ENCODE results near the gene FAM3D. TPM values are rescaled to one million over a fixed set of nuclear protein-coding genes. Genes with fewer than 3 reads are reported as not detected.

FAM3D gene
- polyA plus RNA-seq, 4 donors: 0.40 to 2.5 (median 1.2) TPM

GRCh38 chr3:58657571-58658141, 8.9 kb downstream of the FAM3D start:
- DNase-seq (ENCODE audit: low read depth in 4 of 4, low spot score in 3 of 4): no peak

GRCh38 chr3:58657036-58657520, 9.5 kb downstream of the FAM3D start:
- no peak for DNase-seq (ENCODE audit: low read depth in 4 of 4, low spot score in 3 of 4)

- no peak for DNase-seq (ENCODE audit: low read depth in 4 of 4, low spot score in 3 of 4)
Observed at GRCh38 chr3:58656631-58657030, 9.9 kb downstream of the FAM3D start.

- no peak for DNase-seq (ENCODE audit: low read depth in 4 of 4, low spot score in 3 of 4)
Observed at GRCh38 chr3:58654466-58654865, 12.1 kb downstream of the FAM3D start.

GRCh38 chr3:58652624-58653023, 13.9 kb downstream of the FAM3D start:
- DNase-seq (ENCODE audit: low read depth in 4 of 4, low spot score in 3 of 4): no peak

- DNase-seq (ENCODE audit: low read depth in 4 of 4, low spot score in 3 of 4): no peak
Observed at GRCh38 chr3:58651276-58651675, 15.3 kb downstream of the FAM3D start.

GRCh38 chr3:58647381-58648141, 19.0 kb downstream of the FAM3D start:
- DNase-seq (ENCODE audit: low read depth in 4 of 4, low spot score in 3 of 4): no peak

GRCh38 chr3:58646503-58646902, 20.1 kb downstream of the FAM3D start:
- DNase-seq (ENCODE audit: low read depth in 4 of 4, low spot score in 3 of 4): no peak

GRCh38 chr3:58645726-58646125, 20.8 kb downstream of the FAM3D start:
- DNase-seq (ENCODE audit: low read depth in 4 of 4, low spot score in 3 of 4): no peak

- no peak for DNase-seq (ENCODE audit: low read depth in 4 of 4, low spot score in 3 of 4)
Observed at GRCh38 chr3:58642846-58643245, 23.7 kb downstream of the FAM3D start.

- DNase-seq (ENCODE audit: low read depth in 4 of 4, low spot score in 3 of 4): peak in 3 of 4 donors; percentile 47 to 54 (median 52)
Observed at GRCh38 chr3:58640700-58641372, 25.7 kb downstream of the FAM3D start.

GRCh38 chr3:58639842-58640241, 26.7 kb downstream of the FAM3D start:
- no peak for DNase-seq (ENCODE audit: low read depth in 4 of 4, low spot score in 3 of 4)

GRCh38 chr3:58639001-58639400, 27.6 kb downstream of the FAM3D start:
- DNase-seq (ENCODE audit: low read depth in 4 of 4, low spot score in 3 of 4): no peak

GRCh38 chr3:58638591-58638990, 28.0 kb downstream of the FAM3D start:
- no peak for DNase-seq (ENCODE audit: low read depth in 4 of 4, low spot score in 3 of 4)

GRCh38 chr3:58637509-58637908, 29.1 kb downstream of the FAM3D start:
- DNase-seq (ENCODE audit: low read depth in 4 of 4, low spot score in 3 of 4): no peak

GRCh38 chr3:58635371-58636285, 30.9 kb downstream of the FAM3D start:
- DNase-seq (ENCODE audit: low read depth in 4 of 4, low spot score in 3 of 4): no peak

- DNase-seq (ENCODE audit: low read depth in 4 of 4, low spot score in 3 of 4): no peak
Observed at GRCh38 chr3:58633157-58633865, 33.3 kb downstream of the FAM3D start.

- DNase-seq (ENCODE audit: low read depth in 4 of 4, low spot score in 3 of 4): no peak
Observed at GRCh38 chr3:58631742-58632141, 34.8 kb downstream of the FAM3D start.

GRCh38 chr3:58630710-58631092, 35.9 kb downstream of the FAM3D start:
- no peak for DNase-seq (ENCODE audit: low read depth in 4 of 4, low spot score in 3 of 4)

Data from right renal pelvis (tissue), 4 donors.